H1 (cell line): ENCODE data around the gene B4GALNT3.

Experiments
- CBX8 ChIP-seq: fragments of 300-800, 300-1000 bp; sonication (generic); IDR thresholded peaks from 2 replicates; pipeline ENCODE4 v1.7.1; 2016; ENCODE audit warnings: low read depth, low read length, borderline replicate concordance
- CHD1 ChIP-seq: IDR thresholded peaks from 2 replicates; pipeline ENCODE4 v1.6.1; 2012; ENCODE audit warnings: low read depth, low read length, improper control_type of control experiment
- EGR1 ChIP-seq: IDR thresholded peaks from 2 replicates; pipeline ENCODE4 v1.6.1; 2011; ENCODE audit warnings: low read depth, low read length, borderline replicate concordance
- NRF1 ChIP-seq: IDR thresholded peaks from 2 replicates; pipeline ENCODE4 v1.6.1; 2011; ENCODE audit warnings: mild to moderate bottlenecking, low read depth, low read length, improper control_type of control experiment
- POLR2A ChIP-seq, 2 experiments: IDR thresholded peaks; 1 replicate in 1 of 2; 2 replicates in 1 of 2; pipeline ENCODE4 v1.6.1; 2011; ENCODE audit warnings: low read depth in 2 of 2, low read length in 2 of 2, mild to moderate bottlenecking in 2 of 2; ENCODE audit errors: control extremely low read depth in 1 of 2
- POLR2AphosphoS5 ChIP-seq: IDR thresholded peaks from 2 replicates; pipeline ENCODE4 v1.6.1; 2011; ENCODE audit warnings: low read depth, low read length
- SRF ChIP-seq: IDR thresholded peaks from 2 replicates; pipeline ENCODE4 v1.6.1; 2011; ENCODE audit warnings: mild to moderate bottlenecking, low read depth, low read length, moderate library complexity
- TEAD4 ChIP-seq: IDR thresholded peaks from 2 replicates; pipeline ENCODE4 v1.6.1; 2012; ENCODE audit warnings: low read depth, low read length, inconsistent platforms, mixed read lengths
- TF ChIP-seq, protein P1 (sequence below), 3 experiments: IDR thresholded peaks; 1 replicate in 2 of 3; 2 replicates in 1 of 3; pipeline versions ENCODE4 v1.5.1 to v1.6.1; 2011; ENCODE audit warnings: low read length in 3 of 3, mild to moderate bottlenecking in 3 of 3, inconsistent platforms in 2 of 3, low read depth in 1 of 3, moderate library complexity in 1 of 3; ENCODE audit not compliant: insufficient read depth in 1 of 3; ENCODE audit errors: control extremely low read depth in 1 of 3
- TF ChIP-seq, protein P2 (sequence below): IDR thresholded peaks from 2 replicates; pipeline ENCODE4 v1.6.1; 2012; ENCODE audit warnings: inconsistent platforms

DNA sequence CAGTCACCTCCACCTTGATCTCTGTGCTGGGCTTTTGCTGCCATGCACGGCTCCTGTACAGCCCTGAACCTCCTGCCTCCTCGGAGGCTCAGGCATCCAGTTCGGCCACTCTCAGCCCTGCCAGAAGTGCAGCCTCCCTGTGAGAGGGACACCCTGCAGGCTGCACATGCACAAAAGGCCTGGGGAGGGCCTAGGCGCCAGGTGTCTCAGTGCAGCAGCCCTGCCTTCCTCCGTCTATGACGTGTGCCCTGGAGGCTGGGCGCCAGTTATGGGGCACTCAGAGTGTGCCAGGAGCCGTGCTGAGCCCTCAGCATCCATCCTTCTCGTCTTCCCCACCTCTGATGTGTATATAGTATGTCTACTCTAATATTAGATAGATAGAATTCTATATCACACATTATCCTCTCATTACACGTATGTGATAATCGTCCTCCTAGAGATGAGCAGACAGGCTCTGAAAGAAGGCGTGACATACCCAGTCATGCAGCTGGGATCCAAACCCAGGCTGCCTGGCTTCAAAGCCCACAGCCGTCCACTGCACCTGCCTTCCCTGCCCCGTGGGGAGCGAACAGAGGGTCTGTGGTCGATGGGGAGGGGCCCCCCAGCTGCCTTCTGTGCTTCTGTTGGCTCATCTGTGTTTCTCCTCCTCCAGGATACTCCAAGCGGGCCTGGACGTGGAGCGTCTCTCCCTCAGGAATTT is 101.1 kb downstream of the B4GALNT3 start:
- TF ChIP-seq, protein P1, sequence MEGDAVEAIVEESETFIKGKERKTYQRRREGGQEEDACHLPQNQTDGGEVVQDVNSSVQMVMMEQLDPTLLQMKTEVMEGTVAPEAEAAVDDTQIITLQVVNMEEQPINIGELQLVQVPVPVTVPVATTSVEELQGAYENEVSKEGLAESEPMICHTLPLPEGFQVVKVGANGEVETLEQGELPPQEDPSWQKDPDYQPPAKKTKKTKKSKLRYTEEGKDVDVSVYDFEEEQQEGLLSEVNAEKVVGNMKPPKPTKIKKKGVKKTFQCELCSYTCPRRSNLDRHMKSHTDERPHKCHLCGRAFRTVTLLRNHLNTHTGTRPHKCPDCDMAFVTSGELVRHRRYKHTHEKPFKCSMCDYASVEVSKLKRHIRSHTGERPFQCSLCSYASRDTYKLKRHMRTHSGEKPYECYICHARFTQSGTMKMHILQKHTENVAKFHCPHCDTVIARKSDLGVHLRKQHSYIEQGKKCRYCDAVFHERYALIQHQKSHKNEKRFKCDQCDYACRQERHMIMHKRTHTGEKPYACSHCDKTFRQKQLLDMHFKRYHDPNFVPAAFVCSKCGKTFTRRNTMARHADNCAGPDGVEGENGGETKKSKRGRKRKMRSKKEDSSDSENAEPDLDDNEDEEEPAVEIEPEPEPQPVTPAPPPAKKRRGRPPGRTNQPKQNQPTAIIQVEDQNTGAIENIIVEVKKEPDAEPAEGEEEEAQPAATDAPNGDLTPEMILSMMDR (IDR thresholded peaks at IDR 0.05; ENCODE audit: control extremely low read depth in 1 of 3, insufficient read depth in 1 of 3, low read depth in 1 of 3, low read length in 3 of 3) = no peak
- TF ChIP-seq TEAD4 (no peak), POLR2A (IDR thresholded peaks at IDR 0.05; ENCODE audit: control extremely low read depth in 1 of 2, low read depth in 2 of 2, low read length in 2 of 2) (no peak), SRF (no peak), CBX8 (no peak), POLR2AphosphoS5 (no peak), EGR1 (no peak), CHD1 (no peak), NRF1 (no peak)
- TF ChIP-seq, protein P2, sequence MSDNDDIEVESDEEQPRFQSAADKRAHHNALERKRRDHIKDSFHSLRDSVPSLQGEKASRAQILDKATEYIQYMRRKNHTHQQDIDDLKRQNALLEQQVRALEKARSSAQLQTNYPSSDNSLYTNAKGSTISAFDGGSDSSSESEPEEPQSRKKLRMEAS = no peak
